ENCODE measurements around the gene KDM1B. TPM values are rescaled to one million over a fixed set of nuclear protein-coding genes. Genes with fewer than 3 reads are reported as not detected.
"Not testable (repeated sequence)": the region's sequence is repeated elsewhere in the genome, so short reads cannot be mapped to it uniquely, and the experiment has no call there.

The KDM1B gene
- polyA plus RNA-seq, 3 donors: 19.6 to 20.5 (median 20.3) TPM

DNA sequence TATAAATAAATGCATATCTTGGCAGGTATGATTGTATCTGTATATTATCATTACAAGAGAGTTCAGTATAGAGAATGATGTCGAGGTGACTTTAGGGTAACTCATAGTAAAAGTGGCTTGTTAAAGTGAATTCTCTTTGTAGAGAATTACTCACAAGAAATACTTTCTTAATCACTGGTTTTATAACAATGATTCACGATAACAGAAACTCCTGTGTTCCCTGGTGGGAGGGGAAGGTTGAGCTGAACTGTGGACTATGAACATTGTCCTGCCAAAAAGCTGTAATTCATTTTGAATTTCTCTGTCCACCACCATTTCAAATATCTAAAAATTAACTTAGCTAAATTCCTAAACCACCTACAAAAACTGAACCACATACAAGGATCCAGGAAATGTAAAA lies 8.1 kb upstream of the KDM1B start:
- DNase-seq (ENCODE audit: extremely low read depth in 1 of 11, low read depth in 9 of 11, low spot score in 4 of 11): no peak

DNA sequence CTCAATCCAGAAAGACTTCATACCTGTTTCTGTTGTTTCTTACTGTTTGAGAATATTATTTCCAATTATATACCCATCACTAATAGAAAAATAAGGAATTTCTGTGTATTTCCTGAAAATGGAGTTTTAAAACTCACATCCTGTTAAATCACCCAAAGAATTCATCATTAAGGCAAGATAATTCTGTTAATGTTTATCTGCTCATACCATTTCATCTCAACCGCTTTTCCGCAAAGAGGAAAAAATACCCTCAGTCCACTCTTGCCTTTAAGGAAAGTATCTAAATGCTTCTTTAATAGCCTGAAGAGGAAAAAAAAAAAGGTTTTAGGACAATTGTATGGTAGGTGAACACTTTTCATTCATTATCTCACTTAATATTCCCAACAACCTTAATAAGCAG lies 7.6 kb upstream of the KDM1B start:
- no peak for DNase-seq (ENCODE audit: extremely low read depth in 1 of 11, low read depth in 9 of 11, low spot score in 4 of 11)

DNA sequence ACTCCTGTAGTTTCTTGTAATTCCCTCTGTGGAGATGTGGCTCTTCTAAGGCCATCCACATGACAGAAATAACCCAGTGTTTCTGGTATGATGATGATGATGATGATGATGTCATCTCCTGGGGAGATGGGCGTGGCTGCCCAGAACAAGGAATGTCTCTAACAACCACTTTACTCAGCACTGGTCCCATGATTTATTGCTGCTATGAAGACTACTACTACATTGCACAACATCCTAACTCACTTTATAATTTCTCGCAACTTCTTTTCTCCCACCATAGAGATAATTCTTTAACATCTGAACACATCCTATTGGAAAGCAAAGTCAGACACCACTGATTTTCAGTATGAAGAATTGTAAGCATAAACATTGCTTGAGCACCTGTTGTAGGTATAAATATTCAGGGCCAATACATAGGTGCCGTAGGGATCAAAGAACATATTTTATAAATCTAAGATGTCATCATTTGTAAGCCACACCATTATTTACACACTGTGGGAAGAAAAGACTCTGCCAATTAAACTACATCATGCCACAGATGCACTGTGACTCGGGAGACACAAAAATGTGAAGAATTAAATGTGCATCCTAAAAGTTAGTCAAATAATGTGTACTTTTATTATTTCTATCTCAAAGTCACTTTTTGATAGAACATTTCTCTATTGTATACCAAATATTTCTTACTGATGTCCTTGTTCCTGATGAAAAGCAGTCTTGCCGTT lies 6.8 kb upstream of the KDM1B start:
- no peak for DNase-seq (ENCODE audit: extremely low read depth in 1 of 11, low read depth in 9 of 11, low spot score in 4 of 11)

DNA sequence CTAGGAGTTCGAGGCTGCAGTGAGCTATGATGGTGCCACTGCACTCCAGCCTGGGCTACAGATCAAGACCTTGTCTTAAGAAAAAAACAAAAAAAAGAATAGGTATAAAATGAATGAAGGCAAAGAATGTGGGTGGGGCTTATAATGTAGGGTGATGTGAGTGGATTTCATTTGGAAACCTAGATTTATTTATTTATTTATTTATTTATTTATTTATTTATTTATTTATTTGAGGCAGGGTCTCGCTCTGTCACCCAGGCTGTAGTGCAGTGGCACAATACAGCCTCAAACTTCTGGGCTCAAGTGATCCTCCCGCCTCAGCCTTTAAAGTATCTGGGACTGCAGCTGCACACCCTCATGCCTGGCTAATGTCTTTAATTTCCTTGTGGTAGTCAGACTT lies 3.8 kb upstream of the KDM1B start:
- not testable (repeated sequence) for DNase-seq (ENCODE audit: extremely low read depth in 1 of 11, low read depth in 9 of 11, low spot score in 4 of 11)

DNA sequence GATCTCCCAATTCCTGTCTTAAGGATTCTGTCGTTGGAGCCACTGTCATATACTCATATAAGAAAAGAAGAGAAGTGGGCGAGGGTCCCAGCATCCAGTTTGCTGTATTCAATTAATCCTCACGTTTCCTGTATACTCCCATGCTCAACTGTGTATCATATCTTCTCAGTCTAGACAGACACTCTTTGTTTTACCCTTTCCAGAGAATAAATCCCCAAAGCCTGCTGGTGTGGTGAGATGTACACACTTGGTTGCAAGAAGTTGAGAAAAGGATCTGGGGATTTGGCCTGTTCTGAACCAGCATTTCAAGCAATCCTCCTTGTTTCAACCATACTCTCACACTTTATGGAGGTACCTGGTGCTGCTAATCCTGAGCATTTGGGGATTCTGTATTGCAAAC lies 3.4 kb upstream of the KDM1B start:
- no peak for DNase-seq (ENCODE audit: extremely low read depth in 1 of 11, low read depth in 9 of 11, low spot score in 4 of 11)

DNA sequence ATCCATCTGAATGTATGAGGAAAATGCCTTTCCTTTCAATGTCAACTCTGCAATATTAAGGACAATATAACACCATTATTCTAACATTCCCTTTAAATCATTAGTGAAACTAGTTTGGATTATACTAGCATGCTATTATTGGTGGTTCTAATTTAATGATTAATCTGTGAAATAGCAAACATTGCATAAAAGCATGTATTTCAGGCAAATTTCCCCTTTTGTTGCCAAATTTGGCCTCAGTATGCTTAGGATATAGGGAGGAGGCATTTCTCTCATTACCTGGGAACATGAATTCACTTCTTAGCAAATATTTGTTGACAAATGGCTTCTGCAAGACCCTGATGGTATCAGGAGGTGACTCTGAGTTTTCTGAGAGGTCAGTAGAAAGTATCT lies 1.9 kb upstream of the KDM1B start:
- no peak for DNase-seq (ENCODE audit: extremely low read depth in 1 of 11, low read depth in 9 of 11, low spot score in 4 of 11)

DNA sequence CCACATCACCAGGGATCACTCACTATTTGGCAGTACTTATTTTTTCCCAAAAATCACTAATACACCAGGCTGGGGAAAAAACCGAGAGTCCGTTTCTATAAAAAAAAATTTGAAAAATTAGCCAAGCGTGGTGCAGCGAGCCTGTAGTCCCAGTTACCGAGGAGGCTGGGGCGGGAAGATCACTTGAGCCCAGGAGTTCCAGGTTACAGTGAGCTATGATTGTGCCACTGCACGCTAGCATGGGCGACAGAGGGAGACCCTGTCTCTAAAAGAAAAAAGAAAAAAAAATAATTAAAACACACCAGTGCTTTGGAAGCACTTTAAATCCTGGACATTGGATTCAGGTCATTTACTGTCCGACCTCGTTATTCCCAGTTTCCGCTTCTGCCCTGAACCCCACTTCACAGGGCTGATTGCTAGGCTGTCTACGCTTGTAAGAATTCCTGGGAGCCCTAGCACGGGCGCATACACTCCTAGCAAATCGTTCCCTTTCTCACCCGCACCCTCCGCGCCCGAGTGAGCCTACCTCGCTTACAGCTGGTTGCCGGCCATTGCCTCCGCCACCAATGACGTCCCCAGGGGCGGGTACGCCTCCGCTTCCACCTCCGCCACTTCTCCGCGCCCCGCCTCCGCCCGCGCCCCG lies 594 bp upstream of the KDM1B start, which contains the start of gene TPMT:
TSS of gene TPMT (minus strand) at position 571 of the 643 bp plus-strand sequence. CDS start 5,950 bp downstream, outside the sequence.
- peak in 3 of 11 donors; percentile 9 to 59 (median 22) for DNase-seq (ENCODE audit: extremely low read depth in 1 of 11, low read depth in 9 of 11, low spot score in 4 of 11)

DNA sequence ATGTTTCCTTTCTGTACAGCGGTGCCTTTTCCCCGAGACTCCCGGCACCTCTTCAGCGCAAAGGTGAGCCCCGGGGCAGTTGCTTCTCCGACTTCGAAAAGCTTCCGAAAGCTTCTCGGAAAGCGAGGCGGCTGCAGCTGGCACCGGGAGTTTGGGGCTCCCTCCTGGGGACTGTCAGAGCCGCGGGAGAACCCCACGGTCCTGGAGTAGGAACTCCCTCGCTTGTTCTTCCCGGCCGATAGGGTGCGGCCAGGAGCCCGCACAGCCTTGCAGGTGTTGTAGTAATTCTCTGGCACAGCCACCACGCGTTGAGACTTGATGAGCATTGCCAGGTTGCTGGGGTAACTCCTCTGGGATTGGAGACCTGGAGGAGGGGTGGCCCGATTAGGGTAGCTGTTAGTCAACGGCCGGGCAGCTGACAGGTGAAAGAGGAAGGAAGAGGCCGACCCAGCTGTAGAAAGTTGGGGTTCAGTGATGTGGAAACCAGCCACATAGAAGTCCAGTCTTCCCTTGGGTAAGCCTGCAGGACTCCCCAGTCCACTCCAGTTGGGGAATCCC lies 721 bp downstream of the KDM1B start:
- peak in 7 of 11 donors; percentile 27 to 71 (median 48) for DNase-seq (ENCODE audit: extremely low read depth in 1 of 11, low read depth in 9 of 11, low spot score in 4 of 11)

DNA sequence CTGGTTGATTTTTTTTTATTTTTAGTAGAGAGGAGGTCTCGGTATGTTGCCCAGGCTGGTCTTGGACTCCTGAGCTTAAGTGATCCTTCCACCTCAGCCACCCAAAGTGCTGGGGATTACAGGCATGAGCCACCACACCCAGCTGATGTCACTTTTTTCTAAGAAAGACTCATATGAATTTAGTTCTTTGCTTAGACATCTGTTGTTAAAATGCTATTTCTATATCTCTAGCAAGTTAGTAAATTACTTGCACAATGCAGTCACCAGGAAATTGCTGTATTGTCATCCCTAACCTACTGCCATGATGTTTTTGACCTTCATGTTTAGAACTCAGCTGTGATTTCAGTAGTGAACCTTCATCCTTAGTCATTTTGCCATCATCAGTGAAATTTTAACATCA lies 5.7 kb downstream of the KDM1B start:
- no peak for DNase-seq (ENCODE audit: extremely low read depth in 1 of 11, low read depth in 9 of 11, low spot score in 4 of 11)

DNA sequence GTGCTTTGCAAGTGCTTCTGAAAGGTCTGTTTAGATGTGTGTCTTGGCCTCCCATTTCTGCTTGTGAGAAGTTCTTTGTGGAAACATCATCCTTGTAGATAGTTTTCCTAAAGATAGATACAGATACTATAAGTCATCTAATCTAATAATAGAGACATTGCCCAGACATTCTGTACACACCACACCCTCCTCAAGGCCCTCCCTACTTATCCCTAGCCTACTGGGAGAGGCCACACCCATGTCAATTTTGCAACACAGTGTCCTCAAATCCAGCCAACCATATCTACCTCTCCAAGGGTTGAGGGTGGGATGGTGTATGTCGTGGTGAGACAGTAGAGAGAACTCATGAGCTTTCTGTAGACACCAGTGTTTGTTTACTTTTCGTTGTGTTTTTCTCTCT lies 6.2 kb downstream of the KDM1B start:
- no peak for DNase-seq (ENCODE audit: extremely low read depth in 1 of 11, low read depth in 9 of 11, low spot score in 4 of 11)

DNA sequence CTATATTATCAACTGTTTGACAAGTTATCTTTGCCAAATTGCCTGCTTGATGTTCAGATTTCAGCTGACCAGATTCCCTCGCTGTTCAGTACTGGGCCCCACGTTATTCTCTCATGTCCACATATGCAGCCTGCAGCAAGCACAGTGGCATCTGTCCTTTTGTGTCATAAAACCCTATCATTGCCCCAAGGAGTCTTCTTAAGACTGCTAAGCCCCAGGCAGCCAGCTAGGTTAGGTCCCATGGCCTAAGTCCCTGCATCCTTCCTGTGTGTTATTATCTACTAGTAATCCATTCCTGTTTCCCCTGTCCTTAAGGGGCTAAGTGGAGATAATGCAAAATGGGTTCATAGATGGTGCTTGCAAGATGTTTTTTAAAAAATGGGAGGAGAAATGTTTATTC lies 7.2 kb downstream of the KDM1B start:
- DNase-seq (ENCODE audit: extremely low read depth in 1 of 11, low read depth in 9 of 11, low spot score in 4 of 11): no peak

DNA sequence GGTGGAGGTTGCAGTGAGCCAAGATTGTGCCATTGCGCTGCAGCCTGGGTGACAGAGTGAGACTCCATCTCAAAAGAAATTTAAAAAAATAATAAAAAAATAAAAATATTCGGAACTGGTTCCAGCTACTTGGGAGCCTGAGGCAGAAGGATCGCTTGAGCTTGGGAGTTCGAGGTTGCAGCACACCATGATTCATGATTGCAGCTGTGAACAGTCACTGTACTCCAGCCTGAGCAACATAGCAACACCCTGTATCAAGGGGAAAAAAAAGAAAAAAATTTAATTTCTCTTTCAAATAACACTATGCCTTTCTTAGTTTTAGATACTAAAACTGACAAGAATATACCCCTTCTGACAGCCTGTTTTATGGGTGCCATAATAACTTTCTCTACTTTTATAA lies 10.5 kb downstream of the KDM1B start:
- DNase-seq (ENCODE audit: extremely low read depth in 1 of 11, low read depth in 9 of 11, low spot score in 4 of 11): no peak

DNA sequence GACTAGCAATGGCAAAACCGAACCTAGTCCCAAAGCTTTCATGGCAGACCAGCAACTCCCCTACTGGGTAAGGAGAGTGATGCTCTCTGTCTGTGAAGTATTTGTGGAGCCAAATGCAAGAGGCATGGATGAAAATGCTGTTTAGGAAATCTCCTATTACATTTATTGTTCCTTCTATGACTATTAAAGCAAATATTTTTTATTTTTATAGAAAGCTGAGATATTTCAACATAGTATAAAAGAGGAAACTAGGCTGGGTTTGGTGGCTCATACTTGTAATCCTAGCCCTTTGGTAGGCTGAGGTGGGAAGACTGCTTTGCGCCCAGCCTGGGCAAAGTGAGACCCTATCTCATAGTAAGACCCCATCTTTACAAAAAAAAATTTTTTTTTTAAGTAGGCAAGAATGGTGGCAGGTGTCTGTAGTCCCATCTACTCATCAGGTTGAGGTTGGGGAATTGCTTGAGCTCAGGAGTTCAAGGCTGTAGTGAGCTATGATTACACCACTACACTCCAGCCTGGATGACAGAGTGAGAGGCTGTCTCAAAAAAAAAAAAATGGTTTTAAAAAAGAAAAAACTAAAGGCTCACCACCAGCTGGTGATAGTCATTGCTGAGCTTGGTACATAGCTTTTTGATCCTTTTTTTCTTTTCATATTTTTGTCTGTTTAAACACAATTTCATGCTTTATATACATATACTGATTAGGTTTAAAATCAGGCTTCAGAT lies 11.3 kb downstream of the KDM1B start:
- DNase-seq (ENCODE audit: extremely low read depth in 1 of 11, low read depth in 9 of 11, low spot score in 4 of 11): no peak

DNA sequence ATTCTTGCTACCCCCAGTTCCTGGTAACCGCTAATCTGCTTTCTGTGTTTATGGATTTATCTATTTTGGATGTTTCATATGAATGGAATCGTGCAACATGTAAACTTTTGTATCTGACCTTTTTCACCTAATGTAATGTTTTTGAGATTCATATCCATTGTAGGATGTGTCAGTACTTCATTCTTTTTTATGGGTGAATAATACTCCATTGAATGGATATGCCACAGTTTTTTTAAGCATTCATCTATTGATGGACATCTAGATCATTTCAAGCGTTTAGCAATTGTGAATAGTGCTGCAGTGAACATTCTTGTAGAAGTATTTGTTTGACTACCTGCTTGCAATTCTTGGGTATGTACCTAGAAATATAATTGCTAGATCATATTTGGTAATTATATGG lies 13.0 kb downstream of the KDM1B start:
- DNase-seq (ENCODE audit: extremely low read depth in 1 of 11, low read depth in 9 of 11, low spot score in 4 of 11): no peak

DNA sequence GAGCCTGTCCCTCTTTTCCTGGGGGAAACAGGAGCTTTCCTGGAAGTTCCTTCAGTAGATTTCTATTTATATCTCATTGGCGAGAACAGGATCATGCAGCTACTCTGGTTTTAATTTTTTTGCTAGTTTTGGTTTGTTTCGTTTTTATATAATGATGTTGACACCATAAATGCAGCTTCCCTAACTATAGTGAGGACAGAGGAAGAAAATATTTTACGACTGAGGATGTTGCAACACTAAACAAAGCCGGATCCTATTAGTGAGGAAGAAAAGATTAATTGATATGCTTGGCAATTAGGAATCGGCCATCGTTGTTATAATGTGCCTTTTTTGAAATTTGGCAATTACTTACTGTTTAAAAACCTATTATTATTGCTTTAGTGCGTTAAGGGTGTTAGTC lies 16.6 kb downstream of the KDM1B start:
- no peak for DNase-seq (ENCODE audit: extremely low read depth in 1 of 11, low read depth in 9 of 11, low spot score in 4 of 11)

DNA sequence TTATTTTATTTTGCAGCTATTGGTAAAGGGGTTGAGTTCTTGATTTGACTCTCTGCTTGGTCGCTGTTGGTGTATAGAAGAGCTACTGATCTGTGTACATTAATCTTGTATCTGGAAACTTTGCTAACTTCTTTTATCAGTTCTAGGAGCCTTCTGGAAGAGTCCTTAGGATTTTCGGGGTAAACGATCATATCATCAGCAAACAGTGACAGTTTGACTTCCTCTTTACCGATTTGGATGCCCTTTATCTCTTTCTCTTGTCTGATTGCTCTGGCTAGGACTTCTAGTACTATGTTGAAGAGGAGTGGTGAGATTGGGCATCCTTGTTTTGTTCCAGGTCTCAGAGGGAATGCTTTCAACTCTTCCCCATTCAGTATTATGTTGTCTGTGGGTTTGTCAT lies 21.0 kb downstream of the KDM1B start:
- DNase-seq (ENCODE audit: extremely low read depth in 1 of 11, low read depth in 9 of 11, low spot score in 4 of 11): not testable (repeated sequence)

DNA sequence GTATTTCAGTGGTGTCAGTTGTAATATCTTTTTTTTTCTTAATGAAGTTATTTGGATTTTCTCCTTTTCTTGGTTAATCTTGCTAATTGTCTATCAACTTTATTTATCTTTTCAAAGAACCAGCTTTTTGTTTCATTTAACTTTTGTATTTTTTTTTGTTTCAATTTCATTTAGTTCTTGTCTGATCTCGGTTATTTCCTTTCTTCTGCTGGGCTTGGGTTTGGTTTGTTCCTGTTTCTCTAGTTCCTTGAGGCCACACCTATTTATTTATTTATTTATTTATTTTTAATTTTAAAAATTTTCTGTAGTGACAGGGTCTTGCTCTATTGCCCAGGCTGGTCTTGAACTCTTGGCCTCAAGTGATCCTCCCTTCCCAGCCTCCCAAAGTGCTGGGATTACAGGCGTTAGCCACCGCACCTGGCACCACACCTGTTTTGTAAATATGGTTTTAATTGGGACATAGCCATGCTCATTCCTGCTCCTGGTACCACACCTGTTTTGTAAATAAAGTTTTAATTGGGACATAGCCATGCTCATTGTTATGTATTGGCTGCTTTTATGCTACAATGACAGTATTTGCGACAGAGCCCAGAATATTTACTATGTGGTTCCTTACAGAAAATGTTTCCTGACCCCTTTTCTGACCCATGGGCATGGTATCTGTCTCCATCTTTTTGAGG lies 22.2 kb downstream of the KDM1B start:
- DNase-seq (ENCODE audit: extremely low read depth in 1 of 11, low read depth in 9 of 11, low spot score in 4 of 11): no peak

DNA sequence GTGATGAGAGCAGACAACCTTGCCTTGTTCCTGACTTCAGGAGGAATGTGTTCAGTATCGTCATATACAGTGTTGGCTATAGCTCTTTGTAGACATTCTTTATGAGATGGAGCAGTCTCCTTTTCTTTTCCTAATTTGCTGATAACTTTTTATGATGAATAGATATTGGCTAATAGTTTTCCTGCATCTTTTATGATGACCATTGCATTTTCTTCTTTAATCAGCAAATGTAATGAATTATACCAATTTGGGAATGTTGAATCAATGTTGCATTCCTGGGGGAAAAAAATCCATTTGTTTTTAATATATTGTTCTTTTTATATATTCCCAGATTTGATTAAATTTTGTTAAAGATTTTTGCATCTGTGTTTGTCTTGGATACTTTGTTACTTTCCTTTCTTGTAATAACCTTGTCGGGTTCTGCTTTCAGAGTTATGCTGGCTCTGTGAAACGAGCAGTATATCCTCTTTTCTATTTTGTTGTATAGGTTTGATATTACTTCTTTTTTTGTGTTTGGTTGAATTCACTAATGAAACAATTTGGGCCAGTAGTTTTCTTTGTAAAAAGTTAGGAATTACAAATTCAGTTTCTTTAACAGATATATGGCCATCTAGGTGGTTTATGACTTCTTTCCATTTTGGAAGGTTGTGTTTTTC lies 23.9 kb downstream of the KDM1B start:
- no peak for DNase-seq (ENCODE audit: extremely low read depth in 1 of 11, low read depth in 9 of 11, low spot score in 4 of 11)

Data from renal cortex interstitium (tissue), 11 donors.